Measurements from ENCODE around the gene RABGAP1.

The RABGAP1 gene

DNA sequence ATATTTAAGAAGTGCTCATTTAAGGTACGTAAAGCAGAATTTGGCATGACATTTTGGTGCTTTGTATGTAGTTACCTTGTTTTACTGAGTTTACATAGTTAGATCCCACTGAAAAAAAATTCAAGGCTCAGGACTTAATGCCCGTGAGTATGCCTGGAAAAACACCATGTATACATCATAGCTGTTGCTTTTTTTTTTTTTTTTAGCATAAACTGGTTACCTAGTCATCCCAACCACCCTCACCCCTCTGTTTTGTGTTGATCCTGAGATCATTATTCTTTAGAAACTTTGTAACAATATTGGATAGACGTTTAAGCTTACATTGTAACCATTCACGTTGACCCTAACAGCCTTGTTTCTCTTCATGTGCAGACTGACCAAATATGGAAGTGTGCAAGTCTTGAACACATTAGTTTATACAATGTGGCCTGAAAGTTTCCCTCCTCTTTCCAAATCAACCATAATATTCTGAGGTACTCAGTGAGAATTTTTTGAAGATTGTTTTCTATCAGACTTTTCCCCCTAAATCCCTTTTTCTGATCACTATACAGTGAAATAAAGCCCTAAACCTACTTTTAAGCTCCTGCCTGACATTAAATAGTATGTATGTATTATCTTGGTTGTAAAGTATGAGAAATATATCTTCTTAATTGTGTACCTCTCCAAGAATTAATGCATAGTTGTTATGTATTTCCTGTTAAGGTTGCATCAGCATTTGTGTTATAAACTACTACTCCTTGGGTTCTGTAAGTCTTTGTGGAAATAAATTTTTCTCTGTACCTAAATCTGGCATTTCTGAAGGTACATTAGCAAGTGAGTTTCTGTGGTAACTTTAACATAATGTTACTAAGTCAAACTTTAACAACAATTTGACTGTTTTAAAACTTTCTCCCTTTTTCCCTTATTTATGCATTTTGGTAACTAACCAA lies 4.4 kb downstream of the RABGAP1 start:
- in situ Hi-C loops (cut with MboI; ENCODE audit: low sequenced_read_pairs): no loop called here

DNA sequence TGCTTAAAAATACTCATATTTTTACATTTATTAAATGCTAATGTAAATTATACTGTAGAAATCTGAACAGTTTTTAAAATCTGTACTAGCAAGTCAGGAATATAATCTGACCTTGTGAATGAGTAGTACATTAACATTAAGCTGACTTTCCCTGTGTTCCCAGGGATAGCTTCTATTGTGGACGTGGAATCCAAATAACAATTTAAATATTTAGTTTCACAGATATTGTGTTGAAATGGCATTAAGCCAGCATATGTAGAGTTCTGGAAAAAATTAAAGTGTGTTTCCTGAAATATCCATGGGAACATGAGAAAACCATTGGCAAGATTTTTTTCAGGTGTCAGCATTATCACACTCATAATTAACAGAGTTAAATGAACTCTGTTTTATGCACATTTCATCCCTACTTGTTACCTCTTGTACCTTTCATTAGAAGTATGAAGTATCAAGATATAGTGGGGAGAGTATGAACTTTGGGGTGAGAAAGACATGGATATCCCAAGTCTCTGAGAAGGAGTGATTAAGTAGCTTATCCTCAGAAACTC lies 5.7 kb downstream of the RABGAP1 start:
- in situ Hi-C loops (cut with MboI; ENCODE audit: low sequenced_read_pairs): no loop called here

DNA sequence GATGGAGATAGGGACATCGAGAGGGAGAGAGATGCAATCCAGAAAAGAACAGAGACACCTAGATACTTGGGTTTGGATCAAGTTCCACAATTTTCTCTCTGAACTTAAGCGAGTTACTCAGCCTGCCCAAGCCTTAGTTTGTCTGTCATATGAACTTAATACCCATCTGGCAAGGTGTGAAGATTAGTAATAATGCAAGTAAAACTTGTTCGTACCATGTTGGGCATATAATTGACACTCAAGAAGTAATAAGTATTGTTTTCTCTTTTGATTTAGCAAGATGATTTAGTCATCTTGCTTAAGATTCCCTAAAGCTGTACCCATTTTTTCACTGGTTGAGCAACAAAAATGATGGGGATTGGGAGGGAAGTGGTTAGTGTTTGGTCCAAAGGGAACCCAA lies 7.5 kb downstream of the RABGAP1 start:
- in situ Hi-C loops (cut with MboI; ENCODE audit: low sequenced_read_pairs): no loop called here

DNA sequence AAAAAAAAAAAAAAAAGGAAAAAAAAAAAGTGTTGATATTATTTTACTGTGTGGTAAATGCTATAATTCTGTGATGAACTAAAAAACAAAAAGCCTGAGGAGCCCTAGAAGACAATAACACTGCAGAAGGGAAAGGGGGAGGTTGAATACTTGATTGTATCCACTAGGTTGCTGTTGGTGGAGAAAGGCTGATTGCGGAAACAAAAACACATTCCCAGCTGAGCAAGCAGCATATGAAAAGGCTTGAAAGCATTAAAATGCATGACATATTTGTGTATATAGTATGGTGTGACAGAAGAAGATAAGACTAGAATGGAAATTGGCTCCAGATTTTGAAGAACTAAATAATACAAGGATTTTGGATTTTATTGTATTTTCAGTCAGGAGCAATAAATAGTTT lies 8.9 kb downstream of the RABGAP1 start:
- in situ Hi-C loops (cut with MboI; ENCODE audit: low sequenced_read_pairs): no loop called here

DNA sequence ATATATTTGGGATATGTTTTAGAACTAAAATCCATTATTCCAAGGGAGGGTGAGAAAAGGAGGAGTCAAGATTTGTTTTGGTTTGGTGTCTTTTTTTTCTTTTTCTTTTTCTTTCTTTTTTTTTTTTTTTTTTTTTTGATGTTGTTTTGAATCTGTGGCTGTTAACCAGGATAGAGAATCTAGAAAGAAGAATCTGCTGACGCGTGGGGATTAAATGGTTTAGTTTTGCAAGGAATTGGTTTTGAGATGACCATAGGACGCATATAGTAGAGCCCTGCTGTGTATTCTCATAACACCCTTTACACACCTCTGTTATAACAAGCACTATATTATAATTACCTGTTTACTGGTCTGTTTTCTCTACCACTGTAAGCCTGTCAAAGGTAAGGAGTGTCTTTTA lies 9.4 kb downstream of the RABGAP1 start:
- in situ Hi-C loops (cut with MboI; ENCODE audit: low sequenced_read_pairs): no loop called here

DNA sequence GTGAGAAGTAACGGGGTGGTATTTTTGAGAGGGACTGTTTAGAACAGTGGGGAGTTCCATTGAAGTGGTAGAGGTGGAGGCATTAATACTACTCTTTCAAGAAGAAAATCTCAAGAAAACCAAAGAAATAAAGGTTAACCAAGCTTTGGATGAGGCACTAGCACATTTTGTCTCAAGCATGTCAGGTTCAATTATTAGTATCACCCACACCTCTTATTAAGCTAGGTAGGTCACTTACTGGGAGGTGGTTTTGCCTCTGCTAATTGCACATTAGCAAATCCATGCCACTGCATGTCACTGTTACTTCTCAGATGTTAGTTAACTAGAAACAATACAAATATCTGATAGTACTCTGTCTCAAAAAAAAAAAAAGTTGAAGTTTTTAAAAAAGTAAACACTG lies 10.2 kb downstream of the RABGAP1 start:
- in situ Hi-C loops (cut with MboI; ENCODE audit: low sequenced_read_pairs): no loop called here

DNA sequence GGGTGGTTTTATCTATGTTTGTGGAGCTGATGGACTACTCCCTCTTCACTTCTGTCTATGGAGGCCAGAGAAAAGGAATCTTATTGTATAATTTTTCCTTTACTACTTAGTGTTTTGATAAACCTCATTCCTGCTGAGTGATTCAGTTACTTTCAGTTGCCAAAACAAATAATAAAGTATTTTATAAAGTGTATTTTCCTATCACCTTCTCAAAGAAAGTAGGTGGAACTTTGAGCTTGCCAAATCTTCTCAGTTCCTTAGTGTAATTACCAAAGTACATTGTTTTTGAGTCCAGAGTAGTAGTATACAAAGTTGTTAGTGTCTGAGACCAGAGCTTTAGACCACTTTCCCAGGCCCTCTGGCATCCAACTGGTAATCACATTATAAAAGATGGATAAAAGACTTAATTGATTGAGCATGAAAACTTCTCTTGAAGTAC lies 13.5 kb downstream of the RABGAP1 start:
- in situ Hi-C loops (cut with MboI; ENCODE audit: low sequenced_read_pairs): no loop called here

DNA sequence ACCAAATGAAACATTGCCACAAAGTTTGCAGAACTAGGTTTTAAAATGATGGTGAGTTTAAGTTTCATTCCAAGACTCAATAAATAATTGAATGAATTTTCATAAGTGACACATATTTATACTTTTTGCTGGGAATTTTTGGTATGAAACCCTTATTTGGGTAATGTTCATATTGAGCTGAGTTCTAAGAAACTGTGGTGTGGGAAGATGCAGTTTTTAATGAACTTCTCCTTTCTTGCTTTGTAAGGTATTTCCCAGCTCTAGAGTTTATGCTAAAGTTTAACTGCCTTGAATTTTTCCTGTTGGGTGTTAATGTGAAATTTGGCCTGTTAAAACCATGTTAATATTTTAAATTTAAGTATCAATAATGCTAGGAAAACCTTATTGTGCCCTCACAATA lies 15.1 kb downstream of the RABGAP1 start:
- in situ Hi-C loops (cut with MboI; ENCODE audit: low sequenced_read_pairs): no loop called here

DNA sequence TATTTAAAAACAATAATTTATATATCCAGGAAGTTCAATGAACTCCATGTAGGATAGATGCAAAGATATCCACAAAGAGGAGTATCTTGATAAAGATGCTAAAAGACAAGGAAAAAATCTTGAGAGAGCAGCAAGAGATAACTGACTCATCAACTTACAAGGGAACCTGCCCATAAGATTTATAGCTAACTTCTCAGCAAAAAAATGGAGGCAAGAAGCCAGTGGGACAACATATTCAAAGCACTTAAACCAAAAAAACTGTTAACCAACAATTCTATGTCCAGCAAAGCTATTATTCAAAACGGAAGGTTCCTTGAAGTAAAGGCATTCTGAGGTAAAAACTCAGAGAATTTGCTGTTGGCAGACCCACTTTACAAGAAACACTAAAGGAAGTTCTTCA lies 20.3 kb downstream of the RABGAP1 start:
- in situ Hi-C loops (cut with MboI; ENCODE audit: low sequenced_read_pairs): no loop called here

DNA sequence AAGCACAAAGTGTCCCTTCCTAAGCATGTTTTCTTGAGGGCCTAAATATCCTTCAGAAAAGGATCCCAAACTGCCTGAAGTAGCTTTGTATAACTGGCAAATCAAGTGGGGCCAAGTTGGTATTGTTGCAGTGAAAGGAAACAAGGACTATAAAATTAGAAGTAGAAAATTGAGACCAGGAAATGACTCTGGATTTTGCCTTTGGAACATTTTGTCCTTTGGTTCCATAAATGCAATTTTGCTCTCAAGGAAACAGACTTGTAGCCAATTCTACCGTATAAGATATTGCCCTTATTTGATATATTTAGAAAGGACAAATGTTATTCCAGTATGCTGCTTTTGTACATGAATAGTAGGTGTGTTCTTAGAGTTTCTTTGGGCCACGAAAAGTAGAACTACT lies 34.4 kb downstream of the RABGAP1 start:
- in situ Hi-C loops (cut with MboI; ENCODE audit: low sequenced_read_pairs): no loop called here

DNA sequence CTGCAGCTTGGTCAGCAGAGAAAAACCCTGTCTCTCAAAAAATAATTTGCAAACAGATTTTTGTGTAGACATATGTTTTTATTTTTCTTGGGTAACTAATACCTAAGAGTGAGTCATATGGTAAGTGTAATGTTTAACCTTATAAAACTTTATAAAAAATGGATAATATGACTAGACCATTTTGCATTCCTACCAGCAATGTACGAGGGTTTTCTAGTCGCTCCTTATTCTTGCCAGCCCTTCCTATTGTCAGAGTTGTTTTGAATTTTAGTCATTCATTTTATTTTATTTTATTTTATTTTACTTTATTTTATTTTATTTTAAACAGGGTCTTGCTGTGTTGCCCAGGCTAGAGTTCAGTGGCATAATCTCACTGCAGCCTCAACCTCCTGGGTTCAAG lies 37.8 kb downstream of the RABGAP1 start:
- in situ Hi-C loops (cut with MboI; ENCODE audit: low sequenced_read_pairs): no loop called here

DNA sequence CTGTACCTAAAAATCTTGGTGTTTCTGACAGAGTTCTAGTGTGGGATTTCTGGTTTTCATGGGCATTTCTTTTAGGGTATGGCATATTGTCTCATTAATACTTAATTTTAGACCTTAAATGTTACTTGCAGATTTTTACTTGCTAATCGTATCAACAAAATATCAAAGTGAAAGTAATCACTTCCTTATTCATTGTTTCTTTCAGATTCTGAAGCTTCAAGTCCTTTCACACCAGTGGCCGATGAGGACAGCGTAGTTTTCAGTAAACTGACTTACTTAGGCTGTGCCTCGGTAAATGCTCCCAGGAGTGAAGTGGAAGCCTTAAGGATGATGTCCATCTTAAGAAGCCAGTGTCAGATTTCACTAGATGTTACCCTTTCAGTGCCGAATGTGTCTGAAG lies 45.2 kb downstream of the RABGAP1 start:
- in situ Hi-C loops (cut with MboI; ENCODE audit: low sequenced_read_pairs): no loop called here

DNA sequence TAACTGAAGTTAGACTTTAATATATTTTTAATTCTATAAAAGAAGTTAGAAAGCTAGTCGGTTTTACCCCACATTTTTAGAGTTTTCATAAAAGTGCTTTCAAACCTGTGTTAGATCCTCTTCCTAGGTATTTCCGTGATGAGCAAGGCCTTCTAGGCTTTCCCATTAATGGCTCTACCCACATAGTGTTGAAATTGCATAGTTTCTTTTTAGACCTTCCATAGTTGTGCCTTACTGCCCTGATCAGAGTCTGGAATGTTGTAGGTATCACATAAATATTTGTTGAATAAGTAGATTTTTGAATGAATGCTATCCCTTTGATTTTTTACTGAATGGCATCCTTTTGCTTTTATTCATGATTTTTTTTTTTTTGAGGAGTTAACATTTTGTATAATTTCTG lies 47.3 kb downstream of the RABGAP1 start:
- in situ Hi-C loops (cut with MboI; ENCODE audit: low sequenced_read_pairs): no loop called here

DNA sequence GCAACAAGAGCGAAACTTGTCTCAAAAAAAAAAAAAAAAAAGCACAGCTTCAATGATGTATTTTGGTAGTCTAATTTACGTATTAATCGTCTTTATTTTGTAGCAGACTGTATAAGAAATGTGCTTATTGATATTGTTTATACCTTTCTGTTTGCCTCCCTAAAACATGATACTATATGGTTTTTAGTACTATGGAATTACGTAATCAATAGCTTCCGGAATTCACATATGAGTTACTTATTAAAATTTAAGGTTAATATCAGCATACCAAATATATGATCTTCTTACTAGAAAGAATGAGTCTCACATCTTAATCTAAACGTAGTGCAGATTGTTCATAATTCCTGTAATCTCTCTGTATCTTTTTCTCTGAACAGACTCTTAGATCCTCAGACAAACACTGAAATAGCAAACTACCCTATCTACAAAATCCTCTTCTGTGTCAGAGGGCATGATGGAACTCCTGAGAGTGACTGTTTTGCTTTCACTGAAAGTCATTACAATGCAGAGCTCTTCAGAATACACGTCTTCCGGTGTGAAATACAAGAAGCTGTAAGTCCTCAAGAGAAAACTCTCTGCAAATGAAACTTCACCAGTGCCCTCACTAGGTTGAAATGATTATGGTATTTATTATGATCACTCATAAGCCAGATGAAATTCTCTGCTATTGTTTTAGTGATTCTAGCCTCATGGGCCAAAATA lies 48.3 kb downstream of the RABGAP1 start:
- in situ Hi-C loops (cut with MboI; ENCODE audit: low sequenced_read_pairs): no loop called here

DNA sequence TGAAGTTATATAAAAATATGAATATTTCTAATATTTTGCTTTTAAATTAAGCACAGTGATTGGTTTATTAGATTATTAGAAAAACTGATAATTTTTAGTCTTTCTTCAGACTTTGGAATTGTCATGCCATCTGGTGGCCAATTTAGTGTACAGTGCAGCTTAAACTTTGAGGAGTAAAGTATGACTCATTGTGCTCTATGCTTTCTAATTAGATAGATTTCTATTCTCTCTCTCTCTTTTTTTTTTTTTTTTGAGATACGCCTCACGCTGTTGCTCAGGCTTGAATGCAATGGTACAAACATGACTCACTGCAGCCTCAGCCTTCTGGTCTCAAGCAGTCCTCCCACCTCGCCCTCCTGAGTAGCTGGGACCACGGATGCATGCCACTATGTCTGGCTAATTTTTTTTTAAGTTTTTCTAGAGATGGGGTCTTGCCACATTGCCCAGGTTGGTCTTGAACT lies 50.6 kb downstream of the RABGAP1 start:
- in situ Hi-C loops (cut with MboI; ENCODE audit: low sequenced_read_pairs): no loop called here

DNA sequence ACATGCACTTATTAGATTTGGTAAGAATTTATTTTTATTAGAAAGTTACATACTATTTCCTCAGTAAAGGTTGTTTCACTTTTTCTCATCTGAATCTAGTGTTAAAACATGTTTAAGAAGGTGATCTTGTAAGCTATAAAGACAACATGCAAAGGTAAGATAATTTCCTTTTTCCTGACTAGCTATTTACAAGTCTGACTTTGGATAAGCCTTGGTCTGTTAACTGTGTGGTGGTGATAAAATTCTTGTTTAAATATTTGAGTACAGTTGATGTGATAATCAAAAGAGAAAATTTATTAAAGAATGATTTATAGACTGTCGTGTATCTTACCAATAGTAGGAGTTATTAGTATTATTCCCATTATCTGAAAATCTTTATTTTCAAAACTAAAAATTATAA lies 55.8 kb downstream of the RABGAP1 start:
- in situ Hi-C loops (cut with MboI; ENCODE audit: low sequenced_read_pairs): no loop called here

DNA sequence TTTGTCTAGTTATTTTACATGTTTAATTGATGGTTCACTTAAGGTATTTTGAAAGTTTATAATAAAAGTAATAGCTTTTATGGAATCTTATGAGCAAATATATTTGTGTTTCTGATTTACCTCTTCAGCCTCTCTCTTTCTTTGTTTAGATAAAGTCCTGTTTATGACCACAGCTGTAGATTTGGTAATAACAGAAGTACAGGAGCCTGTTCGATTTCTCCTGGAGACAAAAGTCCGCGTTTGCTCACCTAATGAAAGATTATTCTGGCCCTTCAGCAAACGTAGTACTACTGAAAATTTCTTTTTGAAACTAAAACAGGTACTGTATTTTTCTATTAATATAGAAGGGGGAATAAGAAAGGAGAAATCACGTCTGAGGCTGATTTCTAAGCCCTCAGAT lies 57.6 kb downstream of the RABGAP1 start:
- in situ Hi-C loops (cut with MboI; ENCODE audit: low sequenced_read_pairs): no loop called here

DNA sequence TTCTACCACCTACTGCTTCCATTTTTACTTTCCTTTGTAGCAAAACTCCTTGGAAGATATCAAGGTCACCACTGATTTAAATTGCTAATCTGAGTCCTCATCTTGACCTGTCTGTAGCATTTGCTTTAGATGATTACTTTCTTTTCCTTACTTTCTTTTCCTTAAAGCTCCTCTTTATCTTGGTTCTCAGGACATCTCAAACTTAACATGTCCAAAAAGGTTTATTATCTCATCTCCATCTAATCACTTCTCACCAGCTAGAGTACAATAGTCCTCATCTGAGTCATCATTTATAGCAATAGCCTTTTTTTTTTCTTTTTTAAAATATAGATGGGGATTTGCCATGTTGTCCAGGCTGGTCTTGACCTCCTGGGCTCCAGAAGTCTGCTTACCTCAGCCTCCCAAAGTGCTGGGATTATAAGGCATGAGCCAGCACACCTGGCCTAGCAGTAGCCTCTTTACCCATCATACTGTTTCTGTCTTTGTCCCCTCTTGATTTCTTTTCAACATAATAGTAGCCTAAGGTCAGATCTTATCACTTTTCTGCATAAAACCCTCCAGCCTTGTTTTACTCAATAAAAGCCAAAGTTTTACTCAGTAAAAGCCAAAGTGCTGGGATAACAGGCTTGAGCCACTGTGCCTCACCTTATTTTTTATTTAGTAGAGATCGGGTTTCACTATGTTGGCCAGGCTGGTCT lies 59.7 kb downstream of the RABGAP1 start:
- in situ Hi-C loops (cut with MboI; ENCODE audit: low sequenced_read_pairs): no loop called here

DNA sequence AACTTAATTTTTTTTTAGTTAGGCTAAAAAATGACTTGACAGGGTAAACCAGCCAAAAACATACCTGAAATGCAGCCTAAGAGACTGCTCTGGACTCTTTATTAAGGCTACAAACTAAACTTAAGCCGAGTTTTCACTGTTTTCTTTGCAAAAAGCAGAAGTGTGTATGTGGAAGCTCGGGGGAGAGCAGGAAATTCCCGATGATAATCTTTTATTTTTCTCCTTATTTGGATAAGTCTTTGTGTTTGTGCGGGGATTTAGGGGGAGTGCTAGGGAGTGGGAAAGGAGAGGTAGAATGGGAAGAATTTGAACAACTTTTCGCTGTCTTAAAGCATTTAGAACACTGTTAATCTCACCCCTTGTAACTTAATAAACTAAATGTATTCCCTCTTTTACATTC lies 61.9 kb downstream of the RABGAP1 start:
- in situ Hi-C loops (cut with MboI; ENCODE audit: low sequenced_read_pairs): no loop called here

DNA sequence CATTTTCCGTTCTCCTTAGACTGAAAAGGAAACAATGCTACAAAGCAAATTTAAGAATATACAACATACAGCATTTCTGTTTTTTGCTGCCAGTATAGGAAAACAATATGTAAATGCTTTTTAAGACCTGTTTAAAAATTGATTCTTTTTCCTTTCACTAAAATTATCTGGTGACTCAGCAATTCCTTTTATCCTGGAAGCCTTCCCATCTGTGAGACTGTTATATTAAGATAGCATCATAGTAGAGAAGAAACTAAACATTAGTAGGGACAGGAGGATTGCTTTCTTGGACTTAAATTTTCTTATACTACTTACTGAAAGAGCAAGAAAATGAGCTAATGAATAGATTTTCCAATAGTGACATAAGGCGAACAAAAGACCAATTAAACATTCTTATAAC lies 62.6 kb downstream of the RABGAP1 start:
- in situ Hi-C loops (cut with MboI; ENCODE audit: low sequenced_read_pairs): no loop called here

DNA sequence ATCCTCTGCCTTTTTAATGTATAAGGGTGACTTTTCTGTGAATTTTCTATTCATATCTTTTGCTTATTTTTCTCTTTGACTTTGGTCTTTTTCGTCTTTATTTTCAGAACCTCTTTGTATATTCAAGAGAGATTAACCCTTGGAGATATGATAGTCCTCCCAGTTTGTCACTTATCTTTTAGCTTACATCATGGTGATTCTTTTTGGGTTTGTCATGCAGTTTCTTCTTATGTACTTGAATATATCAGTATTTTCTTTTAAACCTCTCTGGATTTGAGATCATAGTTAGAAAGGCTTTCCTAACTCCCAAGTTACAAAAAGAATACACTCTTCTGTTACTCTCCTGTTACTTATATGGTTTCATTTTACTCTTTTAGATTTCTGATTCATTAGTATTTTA lies 65.1 kb downstream of the RABGAP1 start:
- in situ Hi-C loops (cut with MboI; ENCODE audit: low sequenced_read_pairs): no loop called here
